GM19395 (cell line): ENCODE data around the gene CELF4.
"Not testable (repeated sequence)": the region's sequence is repeated elsewhere in the genome, so short reads cannot be mapped to it uniquely, and the experiment has no call there.

ENCODE experiments used
- ATAC-seq: cut with Tn5 transposase; IDR thresholded peaks from one replicate; pipeline ENCODE4 v1.9.1; 2021; ENCODE audit warnings: mild to moderate bottlenecking, moderate library complexity; ENCODE audit not compliant: unreplicated experiment

CELF4 gene

DNA sequence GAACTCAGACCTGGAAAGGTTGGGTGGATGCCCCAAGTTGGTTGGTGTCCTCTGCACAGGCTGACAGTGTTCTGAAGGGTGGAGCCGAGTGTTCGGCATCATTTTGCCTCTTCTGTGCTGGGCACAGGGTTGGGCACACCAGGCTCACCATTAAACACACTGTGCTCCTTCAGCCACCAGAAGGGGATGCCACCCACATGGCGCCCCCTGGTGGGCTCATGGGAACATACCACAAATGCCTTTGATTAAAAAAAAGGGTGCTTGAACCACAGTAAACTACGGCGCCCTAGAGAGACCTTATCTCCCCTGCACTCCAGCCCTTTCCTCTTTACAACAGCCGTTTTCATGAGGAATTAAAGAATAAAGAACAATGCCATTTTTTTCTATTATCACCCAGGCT is 89.4 kb downstream of the CELF4 start:
- ATAC-seq = peak; percentile 61

GRCh38 chr18:37473195-37473840 is 92.3 kb downstream of the CELF4 start:
- ATAC-seq = no peak

DNA sequence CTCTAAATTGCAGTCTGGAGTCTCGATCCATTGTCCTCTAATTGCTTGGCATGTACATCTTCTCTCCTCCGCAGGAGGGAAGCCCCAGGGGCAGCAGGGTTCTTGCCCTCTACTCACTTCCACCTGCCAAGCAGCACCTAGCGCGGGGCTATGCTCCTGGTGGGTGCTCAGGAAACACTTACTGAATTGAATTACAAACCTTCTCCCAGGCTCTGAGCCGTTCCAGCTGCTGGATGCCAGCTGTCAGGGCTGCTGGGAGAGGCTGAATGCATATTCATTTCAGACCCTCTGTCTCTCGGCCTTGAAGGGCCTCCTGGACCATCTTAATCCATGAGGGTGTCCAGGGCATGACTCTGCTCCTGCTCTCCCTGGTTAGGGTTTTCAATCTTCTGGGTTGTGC is 94.0 kb downstream of the CELF4 start:
- no peak for ATAC-seq

DNA sequence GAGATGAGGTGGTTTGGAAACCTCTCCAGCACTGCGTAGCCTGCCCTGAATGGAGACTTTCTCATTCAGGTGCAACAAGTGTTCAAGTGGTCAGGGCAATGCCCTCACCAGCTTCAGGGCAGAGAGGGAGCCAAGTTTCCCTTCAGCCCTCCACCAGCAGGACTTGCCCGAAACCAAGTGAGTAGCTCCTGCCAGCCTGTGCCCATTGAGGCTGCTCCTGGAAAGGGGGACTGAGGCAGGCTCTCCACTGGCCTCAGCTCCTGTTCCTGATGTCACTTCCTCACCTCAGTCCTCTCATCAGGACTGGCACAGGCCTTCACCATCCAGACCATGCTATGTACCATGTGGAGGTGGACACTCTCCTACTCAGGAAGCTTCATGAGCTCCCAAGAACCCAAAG is 94.6 kb downstream of the CELF4 start:
- ATAC-seq = no peak

DNA sequence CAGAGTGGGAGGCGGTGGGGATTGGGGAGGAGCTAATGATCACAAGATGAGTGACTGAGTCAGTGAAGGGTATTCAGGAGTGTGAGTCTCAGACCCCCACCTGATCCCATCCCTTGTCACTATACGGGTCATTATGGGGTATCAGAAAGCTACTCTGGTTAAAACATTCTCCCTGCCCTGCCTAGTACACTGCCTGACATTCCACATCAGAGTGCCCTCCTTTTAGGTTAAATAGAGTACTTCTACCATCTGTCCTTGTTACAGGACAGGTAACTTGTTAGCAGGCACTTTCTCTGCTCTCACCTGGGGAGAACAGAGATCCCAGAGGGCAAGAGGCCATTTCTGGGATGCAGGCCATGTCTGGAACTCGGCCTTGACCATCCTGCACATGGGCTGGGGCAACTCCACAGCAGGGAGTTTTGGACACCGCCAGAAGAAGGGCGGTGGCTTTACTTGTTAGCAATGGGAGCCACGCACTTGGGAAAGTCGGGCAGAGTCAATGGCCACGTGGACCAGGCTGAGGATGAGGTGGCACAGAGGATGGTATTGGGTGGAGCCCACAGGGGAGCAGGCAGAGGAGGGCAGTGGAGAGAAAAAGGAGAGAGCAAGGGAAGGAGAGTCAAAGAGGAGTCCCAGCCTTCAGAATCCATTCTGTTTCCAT is 98.5 kb downstream of the CELF4 start:
- ATAC-seq = no peak

- no peak for ATAC-seq
Observed at GRCh38 chr18:37465958-37466357, 99.6 kb downstream of the CELF4 start.

- ATAC-seq = no peak
Observed at GRCh38 chr18:37464257-37464656, 101.3 kb downstream of the CELF4 start.

- not testable (repeated sequence) for ATAC-seq
Observed at GRCh38 chr18:37461329-37461728, 104.3 kb downstream of the CELF4 start.

- ATAC-seq = no peak
Observed at GRCh38 chr18:37460604-37461003, 105.0 kb downstream of the CELF4 start.

DNA sequence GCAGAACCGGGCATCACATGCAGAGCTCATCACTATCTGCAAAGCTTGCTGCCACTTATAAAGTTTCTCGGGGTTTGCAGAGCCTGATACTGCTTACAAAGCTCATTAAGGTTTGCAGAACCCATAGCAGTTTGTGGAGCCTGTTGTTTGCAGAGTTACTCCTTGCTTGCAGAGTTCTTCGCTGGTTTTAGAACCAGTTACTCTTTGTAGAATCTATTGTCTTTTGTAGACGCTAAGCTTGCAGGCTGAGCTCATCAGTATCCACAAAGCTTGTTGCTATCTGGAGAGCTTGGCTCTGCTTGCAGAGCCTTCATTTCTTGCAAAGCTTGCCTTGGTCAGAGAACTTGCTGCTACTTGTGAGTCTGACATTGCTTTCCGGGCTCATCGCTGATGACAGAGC is 106.9 kb downstream of the CELF4 start:
- no peak for ATAC-seq

GRCh38 chr18:37457753-37458152 is 107.8 kb downstream of the CELF4 start:
- ATAC-seq = no peak

GRCh38 chr18:37457341-37457740 is 108.3 kb downstream of the CELF4 start:
- no peak for ATAC-seq

- no peak for ATAC-seq
Observed at GRCh38 chr18:37456873-37457272, 108.7 kb downstream of the CELF4 start.

DNA sequence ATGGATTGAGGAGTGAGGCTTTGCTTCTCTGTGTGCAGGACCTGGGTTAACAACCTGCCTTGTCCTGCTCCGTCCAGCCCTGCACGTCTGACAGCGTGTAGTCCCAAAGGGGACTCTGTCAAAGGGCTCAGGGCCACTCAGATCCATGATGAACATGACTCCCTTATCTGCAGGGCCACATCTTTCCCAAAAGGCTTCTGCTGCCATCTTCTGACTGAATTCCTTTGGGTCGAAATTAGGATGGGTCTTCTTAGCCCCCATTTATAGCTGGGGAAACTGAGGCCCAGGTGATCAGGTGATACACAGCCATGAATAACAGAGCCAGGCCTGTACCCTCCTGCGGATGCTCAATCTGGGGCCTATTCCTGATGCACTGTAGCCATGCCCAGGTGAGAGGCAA is 109.2 kb downstream of the CELF4 start:
- no peak for ATAC-seq

DNA sequence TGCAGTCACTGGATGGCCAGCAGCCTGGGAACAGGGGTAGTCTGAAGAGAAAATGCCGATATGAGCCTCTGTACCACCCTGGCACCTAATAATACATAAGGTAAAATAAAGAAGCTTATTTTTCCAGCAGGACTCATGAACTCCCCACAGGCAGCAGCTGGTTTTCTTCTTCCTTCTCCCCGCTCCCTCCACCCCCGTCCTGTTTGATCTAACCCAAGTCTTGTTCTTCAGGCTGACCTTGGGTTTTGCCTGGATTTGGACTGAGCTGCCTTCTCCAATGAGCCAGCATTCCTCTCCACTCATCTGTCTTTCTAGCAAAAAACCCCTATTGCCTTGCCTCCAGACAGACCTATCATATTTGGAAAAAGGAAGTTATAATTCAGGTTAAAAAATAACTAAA is 111.8 kb downstream of the CELF4 start:
- no peak for ATAC-seq

DNA sequence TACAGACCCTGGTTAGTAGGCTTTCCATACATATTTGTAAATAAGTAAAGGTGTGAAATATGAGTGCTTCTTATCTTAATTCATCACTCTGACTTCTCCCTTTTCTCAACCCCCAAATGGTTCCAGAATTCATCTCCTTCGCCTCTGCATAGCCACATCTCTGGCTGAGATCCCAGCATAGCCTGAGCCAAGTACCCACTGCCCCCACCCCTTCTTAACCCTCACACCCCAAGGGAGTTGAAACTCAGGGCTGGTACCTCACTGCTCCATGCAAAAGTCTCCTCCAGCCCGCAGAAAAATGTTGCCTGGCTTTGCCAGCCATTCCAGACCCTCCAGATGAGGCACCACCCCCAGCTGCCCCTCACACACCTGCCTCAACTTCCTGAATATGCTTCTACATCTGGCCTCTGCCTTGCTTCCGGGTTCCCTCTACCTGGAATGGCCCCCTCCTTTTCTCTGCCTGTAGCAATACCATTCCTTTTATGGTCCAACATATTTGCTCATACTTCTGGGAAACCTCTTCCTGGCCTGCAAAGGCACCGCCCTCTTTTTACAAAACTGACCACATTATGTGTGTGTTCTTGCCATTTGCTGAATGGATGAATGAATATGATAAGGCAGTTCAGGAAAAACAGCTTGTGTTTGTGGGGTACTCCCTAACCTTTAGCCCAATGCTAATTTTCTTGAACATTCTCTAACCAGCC is 112.8 kb downstream of the CELF4 start:
- ATAC-seq = no peak

DNA sequence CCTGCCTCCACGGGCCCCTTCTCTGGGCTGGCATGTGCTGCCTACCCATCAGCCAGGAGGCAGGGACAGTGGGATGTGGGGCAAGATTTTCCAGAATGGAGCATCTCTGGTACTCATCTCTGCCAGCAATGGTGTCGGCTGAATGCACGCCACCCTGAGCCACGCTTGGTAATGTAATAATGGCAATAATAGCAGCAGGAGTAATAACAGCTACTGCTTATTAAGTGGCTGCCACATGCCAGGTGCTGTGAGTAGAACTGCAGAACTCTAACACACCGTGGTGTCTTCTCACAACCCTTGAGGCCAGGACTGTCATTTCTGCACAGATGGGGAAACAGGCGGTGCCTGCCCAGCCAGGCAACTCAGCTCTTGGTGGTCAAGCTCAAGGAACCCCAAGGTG is 113.6 kb downstream of the CELF4 start:
- no peak for ATAC-seq

- no peak for ATAC-seq
Observed at GRCh38 chr18:37451239-37451825, 114.3 kb downstream of the CELF4 start.

DNA sequence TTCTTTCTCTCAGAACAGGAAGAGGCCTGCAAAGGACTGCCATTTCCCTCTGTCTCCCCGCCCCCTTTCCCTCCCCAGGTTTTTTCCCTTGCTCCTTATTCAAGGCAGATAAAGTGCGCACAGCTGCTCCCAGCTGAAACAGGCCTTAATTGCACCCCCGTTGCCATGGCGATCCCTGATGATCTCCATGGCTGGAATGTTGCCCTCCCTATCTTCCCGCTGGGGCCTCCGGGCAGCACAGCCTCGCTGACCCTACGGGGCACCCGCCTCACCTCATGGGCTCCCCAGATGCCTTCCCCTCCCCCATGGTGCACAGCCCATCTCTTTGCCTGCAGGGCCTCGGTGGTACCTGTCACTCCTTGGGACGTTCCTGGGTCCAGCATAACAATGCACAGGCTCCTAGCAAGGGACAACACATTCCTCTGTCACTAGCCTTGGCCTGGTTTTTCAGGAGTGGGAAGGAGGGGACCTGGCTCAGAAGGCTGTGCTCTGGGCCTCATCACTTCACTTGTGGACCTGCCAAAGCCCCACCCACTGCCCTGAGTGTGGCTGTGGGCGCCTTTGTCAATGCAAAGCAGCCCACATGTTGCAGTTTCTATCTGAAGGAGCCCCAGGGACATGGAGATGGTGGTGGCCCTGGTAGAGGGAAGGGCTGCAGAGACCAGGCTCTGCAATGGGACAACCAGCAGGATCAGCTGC is 115.0 kb downstream of the CELF4 start:
- no peak for ATAC-seq

DNA sequence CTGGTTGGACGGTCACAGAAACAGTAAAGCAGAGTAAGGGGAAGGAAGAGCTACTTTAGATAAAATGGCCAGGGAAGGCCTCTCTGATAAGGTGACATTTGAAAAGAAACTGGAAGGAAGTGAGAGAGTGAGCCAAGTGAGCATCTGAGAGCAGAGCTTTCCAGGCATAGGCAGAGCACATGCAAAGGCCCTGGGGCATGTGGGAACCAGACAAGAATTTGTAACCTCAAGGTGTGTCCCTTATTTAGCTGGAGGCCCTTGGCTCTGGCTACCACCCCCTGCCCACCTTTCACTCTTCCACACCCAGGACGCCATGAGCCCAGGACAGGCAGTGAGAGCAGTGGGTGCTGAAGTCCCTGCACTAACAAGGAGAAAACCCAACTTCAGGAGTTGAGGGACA is 116.0 kb downstream of the CELF4 start:
- ATAC-seq = no peak

- no peak for ATAC-seq
Observed at GRCh38 chr18:37448946-37449345, 116.7 kb downstream of the CELF4 start.
